Transverse colon (tissue), 4 donors: ENCODE results near the gene SERPINB8. TPM values are rescaled to one million over a fixed set of nuclear protein-coding genes. Genes with fewer than 3 reads are reported as not detected.
A peak's percentile ranks its signal among the peaks of the same experiment; 100 is the strongest.

ENCODE experiments used
- DNase-seq: peaks from one replicate; pipeline ENCODE4 v3.0.0-alpha.2; 2019
- H3K27ac ChIP-seq, 4 donors: fragments of 200-600 bp; sonication (generic); 2 replicates each; pipeline ENCODE4 v1.5.1; 2016 to 2018; ENCODE audit warnings: inconsistent platforms in 4 of 4
- H3K27me3 ChIP-seq: fragments of 200-600 bp; sonication (generic); 2 replicates; pipeline ENCODE4 v1.5.1; 2017; ENCODE audit warnings: inconsistent platforms
- H3K36me3 ChIP-seq, 4 donors: fragments of 200-600 bp; sonication (generic); 2 replicates each; pipeline ENCODE4 v1.5.1; 2017 to 2019; ENCODE audit warnings: inconsistent platforms in 4 of 4
- H3K4me1 ChIP-seq, 4 donors: fragments of 200-600 bp; sonication (generic); 2 replicates each; pipeline ENCODE4 v1.5.1; 2017 to 2020; ENCODE audit warnings: inconsistent platforms in 4 of 4
- H3K4me3 ChIP-seq, 4 donors: fragments of 200-600 bp; sonication (generic); 1 replicate in 1 of 4; 2 replicates in 3 of 4; pipeline versions ENCODE4 v1.5.1 to v1.6.1; 2017 to 2019; ENCODE audit warnings: inconsistent platforms in 4 of 4
- H3K9me3 ChIP-seq, 2 donors: fragments of 200-600 bp; sonication (generic); 2 replicates each; pipeline ENCODE4 v1.5.1; 2017 to 2019; ENCODE audit warnings: inconsistent platforms in 2 of 2
- EP300 ChIP-seq: sonication (generic); formaldehyde crosslinking; IDR thresholded peaks from one replicate; pipeline ENCODE4 v1.6.1; 2017; ENCODE audit warnings: antibody characterized with exemption, low read depth
- POLR2A ChIP-seq: fragments of 450-650 bp; IDR thresholded peaks from one replicate; pipeline ENCODE4 v1.6.1; 2016; ENCODE audit warnings: antibody characterized with exemption, mild to moderate bottlenecking, moderate library complexity
- POLR2AphosphoS5 ChIP-seq, 3 donors: sonication (generic); formaldehyde crosslinking; IDR thresholded peaks; one replicate each; pipeline ENCODE4 v1.6.1; 2016; ENCODE audit warnings: antibody characterized with exemption in 3 of 3
- WGBS, 2 donors: methylation state at CpG; one replicate each; pipeline ENCODE4 v1.1.5; 2018; ENCODE audit warnings: low coverage in 1 of 2; 5-methylcytosine and 5-hydroxymethylcytosine counted together
- in situ Hi-C, 4 donors: fragments of 200-750 bp; cut with MboI; loops; one replicate each; pipeline versions ENCODE4 v1.15.0 to v1.15.1; 2017; ENCODE audit warnings: low sequenced_read_pairs in 3 of 4, low pct_ligation_motif_present in 1 of 4, low pct_unique_long_range_greater_than_20kb in 1 of 4
- intact Hi-C: fragments of 100-400 bp; cut with DNase I; formaldehyde crosslinking; loops from one replicate; pipeline ENCODE4 v1.15.1; 2023; ENCODE audit warnings: low total_unique reads
- total RNA-seq, 4 donors: library from RNA; depleted of rRNA; stranded (reverse); fragments of >200 nt; gene quantifications; one replicate each; pipeline ENCODE4 v1.1.0, GENCODE V29; 2016
- TF ChIP-seq, protein P1 (sequence below), 5 experiments: fragments of 200-600 bp in 3 of 5; fragments of 450-650 bp in 2 of 5; sonication (generic) in 3 of 5; IDR thresholded peaks; 1 replicate in 2 of 5; 2 replicates in 3 of 5; pipeline ENCODE4 v1.5.1; 2016 to 2017; ENCODE audit warnings: antibody characterized with exemption in 5 of 5, inconsistent platforms in 3 of 5, mild to moderate bottlenecking in 2 of 5, moderate library complexity in 1 of 5

Gene SERPINB8
- total RNA-seq, 4 donors from 2014 or later = 3.0 to 15.7 (median 13.5) TPM

DNA sequence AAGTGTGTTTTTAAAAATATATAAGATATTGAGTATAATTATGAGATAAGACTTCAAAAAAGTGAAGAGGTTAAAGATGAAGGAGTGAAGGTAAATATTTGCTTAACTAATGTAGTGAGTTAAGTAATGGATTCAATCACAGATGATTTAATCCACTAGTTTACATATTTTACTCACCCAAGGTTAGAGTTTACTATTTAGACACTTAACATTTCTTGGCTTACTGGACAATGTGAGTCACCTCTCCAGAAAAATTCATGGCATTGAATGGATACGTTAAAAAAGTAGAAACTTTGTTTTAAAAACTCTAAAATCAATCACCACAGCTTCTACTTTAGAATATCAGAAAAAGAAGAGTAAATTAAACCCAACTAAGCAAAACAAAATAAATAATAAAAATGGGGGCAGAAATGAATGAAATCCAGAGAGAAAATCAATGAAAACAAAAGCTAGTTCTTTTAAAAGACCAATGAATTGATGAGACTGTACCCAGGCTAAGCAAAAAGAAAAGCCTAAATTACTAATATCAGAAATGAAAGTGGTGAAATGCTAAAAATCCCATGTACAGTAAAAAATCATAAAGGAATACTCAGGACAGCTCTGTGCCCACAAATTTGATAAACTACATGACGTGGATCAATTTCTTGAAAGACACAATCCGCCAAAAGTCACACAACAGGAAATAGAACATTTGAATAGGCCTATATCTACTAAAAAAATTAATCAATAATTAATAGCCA is 22.7 kb upstream of the SERPINB8 start:
- no peaks in the 10 kb centered on the region for H3K36me3 ChIP-seq
- DNase-seq = no peak
- TF ChIP-seq, protein P1, sequence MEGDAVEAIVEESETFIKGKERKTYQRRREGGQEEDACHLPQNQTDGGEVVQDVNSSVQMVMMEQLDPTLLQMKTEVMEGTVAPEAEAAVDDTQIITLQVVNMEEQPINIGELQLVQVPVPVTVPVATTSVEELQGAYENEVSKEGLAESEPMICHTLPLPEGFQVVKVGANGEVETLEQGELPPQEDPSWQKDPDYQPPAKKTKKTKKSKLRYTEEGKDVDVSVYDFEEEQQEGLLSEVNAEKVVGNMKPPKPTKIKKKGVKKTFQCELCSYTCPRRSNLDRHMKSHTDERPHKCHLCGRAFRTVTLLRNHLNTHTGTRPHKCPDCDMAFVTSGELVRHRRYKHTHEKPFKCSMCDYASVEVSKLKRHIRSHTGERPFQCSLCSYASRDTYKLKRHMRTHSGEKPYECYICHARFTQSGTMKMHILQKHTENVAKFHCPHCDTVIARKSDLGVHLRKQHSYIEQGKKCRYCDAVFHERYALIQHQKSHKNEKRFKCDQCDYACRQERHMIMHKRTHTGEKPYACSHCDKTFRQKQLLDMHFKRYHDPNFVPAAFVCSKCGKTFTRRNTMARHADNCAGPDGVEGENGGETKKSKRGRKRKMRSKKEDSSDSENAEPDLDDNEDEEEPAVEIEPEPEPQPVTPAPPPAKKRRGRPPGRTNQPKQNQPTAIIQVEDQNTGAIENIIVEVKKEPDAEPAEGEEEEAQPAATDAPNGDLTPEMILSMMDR (IDR thresholded peaks at IDR 0.05) = no peak
- no peak for TF ChIP-seq POLR2AphosphoS5 (IDR thresholded peaks at IDR 0.05)
- no peak for TF ChIP-seq POLR2A
- no peak for TF ChIP-seq EP300
- H3K9me3 ChIP-seq = no peaks in the 10 kb centered on the region
- WGBS, 2 donors = 62 to 70% methylated on average over 3 of the region's 3 CpGs
- peaks cover 0 to 13% (median 4%) of the 10 kb centered on the region in 4 donors for H3K4me1 ChIP-seq
- H3K27ac ChIP-seq = no peak overlapping the region
- H3K27me3 ChIP-seq = peaks cover 18% of the 10 kb centered on the region
- in situ Hi-C loops (loop anchor here in 1 of 4 donors (25.0 kb wide), 1 partner anchor 435 kb away; no protein-coding TSS in a partner anchor), intact Hi-C loops (loop anchor here (10.0 kb wide), 1 partner anchor 48 kb away; no protein-coding TSS in a partner anchor)
- H3K4me3 ChIP-seq = no peak overlapping the region

DNA sequence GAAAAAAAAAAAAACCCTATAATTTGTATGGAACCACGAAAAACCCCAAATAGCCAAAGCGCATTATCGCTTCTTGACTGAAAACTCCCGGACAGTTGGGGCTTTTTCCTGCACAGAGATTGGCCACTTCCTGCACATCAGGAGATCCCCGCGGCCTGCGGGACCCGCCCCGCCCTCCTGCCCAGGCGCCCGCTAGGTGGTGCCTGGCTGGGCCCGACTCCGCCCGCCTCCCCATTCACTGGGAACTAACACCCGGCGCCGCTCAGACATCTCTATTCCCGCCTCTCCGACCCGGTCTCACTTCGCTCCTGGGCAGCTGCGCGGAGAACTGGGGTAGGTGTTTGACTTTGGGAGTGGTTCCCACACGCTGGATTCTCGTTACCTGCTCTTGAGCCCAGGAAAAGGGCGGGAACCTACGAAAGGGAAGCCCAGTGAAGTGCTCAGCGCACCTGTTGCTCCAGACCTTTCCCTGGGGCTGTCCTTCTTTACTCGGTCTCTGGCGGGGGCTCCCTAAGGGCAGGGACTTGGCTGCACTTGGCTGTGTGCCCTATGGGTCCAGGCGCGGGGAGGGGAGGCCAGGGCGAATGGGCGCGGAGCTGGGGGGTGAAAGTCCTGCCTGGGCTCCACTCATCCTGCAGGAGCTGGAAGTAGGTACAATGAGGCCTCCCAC is 20.7 kb upstream of the SERPINB8 start, which contains the start of gene HMSD:
TSS of gene HMSD (plus strand) at position 234 of the 670 bp plus-strand sequence. CDS start 4,155 bp downstream, outside the sequence.
- no peak for TF ChIP-seq EP300
- no peak for TF ChIP-seq POLR2AphosphoS5 (IDR thresholded peaks at IDR 0.05)
- TF ChIP-seq POLR2A = no peak
- TF ChIP-seq, protein P1 (IDR thresholded peaks at IDR 0.05) = peak; percentile 25 to 52 (median 49)
- in situ Hi-C loops = loop anchor here in 1 of 4 donors (25.0 kb wide), 1 partner anchor 437 kb away; no protein-coding TSS in a partner anchor
- Histone ChIP-seq H3K4me3 (peak within 1 kb of the TSS in 3 of 4 donors; percentile 3 to 33 (median 26)), H3K27ac (no peak within 1 kb of the TSS), H3K4me1 (peaks cover 0 to 13% (median 4%) of the 10 kb centered on the region in 4 donors), H3K27me3 (peaks cover 18% of the 10 kb centered on the region), H3K36me3 (no peaks in the 10 kb centered on the region), H3K9me3 (no peaks in the 10 kb centered on the region)
- intact Hi-C loops = loop anchor here (10.0 kb wide), 1 partner anchor 46 kb away; no protein-coding TSS in a partner anchor
- peak; percentile 69 for DNase-seq
- 0 to 15% methylated on average over 4 to 35 of the region's 35 CpGs for WGBS, 2 donors

DNA sequence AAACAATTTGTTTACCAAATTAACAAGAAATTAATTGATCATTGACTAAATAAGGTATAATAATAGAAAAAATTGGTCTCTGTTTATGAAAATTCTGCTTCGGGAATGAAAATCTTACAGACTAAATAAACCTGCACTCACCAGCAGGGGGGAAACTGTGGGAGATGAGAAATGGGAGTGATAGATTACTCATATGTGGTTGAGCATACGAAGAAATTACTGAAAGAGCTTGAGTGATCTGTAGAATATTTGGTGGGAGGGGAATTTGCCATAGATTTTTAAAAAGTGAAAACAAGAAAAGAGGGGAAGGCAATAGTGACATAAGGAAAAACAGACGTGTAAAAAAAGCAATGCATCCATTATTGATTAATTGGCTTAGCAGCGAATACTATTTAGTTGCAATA is 18.6 kb upstream of the SERPINB8 start:
- 57 to 81% methylated on average over 3 to 4 of the region's 4 CpGs for WGBS, 2 donors
- TF ChIP-seq, protein P1 (IDR thresholded peaks at IDR 0.05) = no peak
- no peak for TF ChIP-seq POLR2A
- no peak for TF ChIP-seq POLR2AphosphoS5 (IDR thresholded peaks at IDR 0.05)
- no peak for TF ChIP-seq EP300
- Histone ChIP-seq H3K9me3 (no peaks in the 10 kb centered on the region), H3K36me3 (no peaks in the 10 kb centered on the region), H3K4me3 (no peak overlapping the region), H3K27ac (no peak overlapping the region), H3K4me1 (peaks cover 0 to 13% (median 4%) of the 10 kb centered on the region in 4 donors), H3K27me3 (peaks cover 18% of the 10 kb centered on the region)
- no peak for DNase-seq
- in situ Hi-C loops = no loop called here
- intact Hi-C loops = no loop called here

DNA sequence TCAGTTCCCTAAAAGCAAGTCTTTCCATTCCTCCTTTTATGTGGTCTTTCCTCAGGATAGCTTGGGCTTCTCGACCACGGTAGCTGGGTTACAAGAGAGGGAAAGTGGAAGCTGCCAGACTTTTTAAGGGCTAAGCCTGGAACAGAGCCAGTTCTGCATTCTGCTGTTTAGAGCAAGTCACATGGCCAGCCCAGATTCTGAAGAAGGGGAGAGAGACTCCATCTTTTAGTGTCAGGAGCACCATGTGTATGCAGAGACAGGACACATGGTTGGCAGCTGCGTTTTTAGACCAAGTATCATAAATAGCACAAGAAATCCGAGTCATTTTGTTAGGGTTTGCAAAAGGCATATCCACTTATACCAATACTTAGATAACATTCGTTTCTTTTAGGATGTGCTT is 16.1 kb upstream of the SERPINB8 start:
- intact Hi-C loops = no loop called here
- in situ Hi-C loops = no loop called here
- TF ChIP-seq POLR2AphosphoS5 (IDR thresholded peaks at IDR 0.05) (no peak), POLR2A (no peak), EP300 (no peak)
- TF ChIP-seq, protein P1 (IDR thresholded peaks at IDR 0.05) = no peak
- WGBS, 2 donors = 52 to 70% methylated on average over 5 of the region's 5 CpGs
- H3K27ac ChIP-seq = no peak overlapping the region
- no peaks in the 10 kb centered on the region for H3K9me3 ChIP-seq
- no peak for DNase-seq
- H3K36me3 ChIP-seq = no peaks in the 10 kb centered on the region
- peaks cover 7% of the 10 kb centered on the region for H3K27me3 ChIP-seq
- no peak overlapping the region for H3K4me3 ChIP-seq
- peaks cover 0 to 9% (median 4%) of the 10 kb centered on the region in 4 donors for H3K4me1 ChIP-seq
